HG03432 (cell line): ENCODE measurements around the gene TMEM37.

Source experiments
- ATAC-seq: cut with Tn5 transposase; IDR thresholded peaks from one replicate; pipeline ENCODE4 v1.9.1; 2021; ENCODE audit warnings: mild to moderate bottlenecking, moderate library complexity; ENCODE audit not compliant: unreplicated experiment

The TMEM37 gene

GRCh38 chr2:119451336-119452050 is 19.8 kb downstream of the TMEM37 start:
- no peak for ATAC-seq

- no peak for ATAC-seq
Observed at GRCh38 chr2:119453972-119454593, 22.4 kb downstream of the TMEM37 start.

GRCh38 chr2:119455066-119455718 is 23.5 kb downstream of the TMEM37 start:
- peak; percentile 83 for ATAC-seq

- ATAC-seq, result no peak
Observed at GRCh38 chr2:119460076-119460475, 28.4 kb downstream of the TMEM37 start.

DNA sequence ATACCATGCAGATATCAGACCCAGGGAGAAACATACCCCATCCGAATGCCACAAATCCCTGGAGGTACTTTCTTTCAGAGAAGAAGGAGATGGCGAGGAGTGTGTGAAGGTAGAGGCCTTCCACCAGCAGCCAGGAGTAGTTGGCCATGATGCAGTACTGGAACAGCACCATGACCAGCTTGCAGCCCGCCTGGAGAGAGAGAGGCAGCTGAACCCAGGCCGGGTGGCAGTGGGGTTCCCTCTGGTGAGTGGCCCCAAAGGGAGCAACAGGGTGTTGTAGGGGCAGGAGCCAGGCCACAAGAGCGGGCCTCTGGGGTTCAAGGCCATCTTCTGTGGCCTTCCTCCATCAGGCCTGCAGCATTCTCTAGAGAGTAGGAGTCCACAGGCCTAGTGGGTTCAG is 30.2 kb downstream of the TMEM37 start:
- ATAC-seq, result no peak

GRCh38 chr2:119462574-119462973 is 30.9 kb downstream of the TMEM37 start:
- no peak for ATAC-seq

DNA sequence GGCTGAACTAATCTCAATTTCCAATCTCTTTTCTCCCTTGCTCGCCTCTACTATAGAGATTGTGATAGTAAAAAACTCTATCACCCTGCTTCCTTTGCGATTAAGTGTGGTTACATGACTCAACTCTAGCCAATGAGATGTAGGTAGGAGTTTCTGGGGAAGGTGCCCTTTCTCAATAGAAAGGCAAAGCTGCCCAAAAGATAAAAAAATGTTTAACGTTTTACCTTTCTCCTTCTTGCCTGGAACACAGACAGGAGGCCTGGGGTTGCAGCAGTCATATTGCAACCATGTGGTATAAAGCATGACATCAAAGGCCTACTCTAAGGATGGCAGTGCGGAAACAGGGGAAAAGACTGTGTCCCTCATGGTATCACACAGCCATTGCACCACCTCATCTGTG is 31.5 kb downstream of the TMEM37 start:
- ATAC-seq, result no peak

- no peak for ATAC-seq
Observed at GRCh38 chr2:119463990-119464389, 32.3 kb downstream of the TMEM37 start.

DNA sequence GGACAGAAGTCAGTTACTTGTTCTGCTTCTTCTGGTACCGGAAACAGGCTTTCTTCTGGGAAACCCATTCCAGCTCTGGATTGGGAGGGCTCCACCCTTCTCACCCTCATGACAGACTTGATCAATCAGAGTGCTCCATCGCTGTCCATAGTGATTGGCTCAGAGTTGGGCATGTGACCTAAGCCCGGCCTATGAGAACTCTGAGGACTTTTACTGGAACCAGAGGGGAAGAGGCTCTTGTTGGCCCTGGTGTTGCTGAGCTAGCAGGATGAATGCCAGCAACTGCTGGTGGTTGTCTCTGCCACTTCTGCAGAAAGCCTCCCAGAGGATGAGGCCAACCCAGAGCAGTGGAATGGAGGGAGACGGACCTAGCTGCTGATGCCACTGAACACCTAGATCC is 33.3 kb downstream of the TMEM37 start:
- ATAC-seq, result no peak

DNA sequence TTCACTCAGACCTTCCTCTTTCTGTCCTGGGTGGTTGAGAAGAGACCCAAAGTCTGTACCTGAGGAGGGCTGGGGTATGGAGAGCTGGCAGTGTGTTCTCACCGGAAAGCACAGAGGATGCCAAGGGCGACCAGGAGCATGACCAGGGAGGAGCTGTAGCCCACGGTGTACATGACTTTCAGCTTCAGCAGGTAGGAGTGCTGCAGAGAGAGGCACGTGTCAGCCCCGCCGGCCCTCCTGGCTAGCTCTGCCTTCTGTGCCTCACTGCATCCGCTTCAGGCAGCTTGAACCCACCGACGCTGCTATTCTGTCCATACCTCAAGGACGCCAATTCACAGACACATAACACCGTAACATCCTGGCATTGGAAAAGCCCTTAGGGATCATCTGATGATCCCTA is 34.0 kb downstream of the TMEM37 start:
- ATAC-seq, result no peak

GRCh38 chr2:119466373-119466772 is 34.7 kb downstream of the TMEM37 start:
- no peak for ATAC-seq

DNA sequence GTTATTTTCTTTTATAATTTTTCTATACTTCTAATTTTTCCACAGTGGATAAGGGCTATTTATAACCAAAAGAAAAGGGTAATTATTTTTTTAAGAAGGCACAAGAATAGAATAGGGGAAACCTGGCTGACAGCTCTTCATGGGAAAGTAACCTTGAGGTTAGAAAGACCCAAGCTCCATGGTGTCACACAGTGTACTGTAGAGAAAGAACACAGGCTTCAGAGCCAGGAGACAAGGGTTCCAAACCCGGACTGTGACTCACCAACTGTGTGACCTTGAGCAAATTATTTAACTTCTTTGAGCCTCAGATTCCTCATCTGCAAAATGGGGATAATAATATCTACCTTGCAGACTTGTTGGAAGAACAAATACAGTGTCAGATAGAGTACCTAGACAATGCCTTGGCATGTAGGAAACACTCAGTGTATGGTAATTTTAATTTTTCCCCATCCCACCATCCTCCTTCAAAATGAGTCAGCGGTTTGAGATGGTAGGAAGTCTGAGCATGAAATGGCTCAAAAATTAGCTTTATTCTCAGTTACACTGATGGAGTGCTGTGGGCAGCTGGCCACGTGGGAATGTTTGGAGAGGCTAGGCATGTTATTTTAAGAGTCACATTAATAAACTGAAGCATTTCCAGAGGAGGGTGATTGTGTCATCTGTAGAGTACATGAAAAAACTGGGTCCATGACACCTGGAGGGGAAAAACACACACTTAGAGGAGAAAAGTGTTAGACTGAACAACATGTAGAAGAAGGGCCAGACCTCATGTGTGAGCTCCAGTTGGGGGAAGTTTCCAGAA is 36.7 kb downstream of the TMEM37 start:
- peak; percentile 53 for ATAC-seq

DNA sequence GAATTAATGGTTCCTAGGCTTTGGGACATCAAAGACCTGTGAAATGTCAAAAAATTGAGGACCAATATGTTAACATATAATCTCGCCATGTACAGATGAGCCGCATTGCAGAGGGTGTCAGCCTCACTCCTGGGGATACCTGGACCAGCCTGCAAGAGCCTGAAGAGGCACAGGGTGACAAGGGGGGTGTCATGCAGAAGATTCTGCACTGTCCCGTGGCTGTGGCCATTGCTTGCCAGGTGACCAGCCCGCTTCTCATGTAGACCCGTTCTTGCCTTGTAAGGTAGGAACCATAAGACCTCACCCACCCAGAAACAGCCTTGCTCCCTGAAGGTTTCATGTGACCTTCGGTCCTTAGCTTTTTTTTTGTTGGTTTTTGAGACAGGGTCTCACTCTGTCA is 37.5 kb downstream of the TMEM37 start:
- no peak for ATAC-seq

DNA sequence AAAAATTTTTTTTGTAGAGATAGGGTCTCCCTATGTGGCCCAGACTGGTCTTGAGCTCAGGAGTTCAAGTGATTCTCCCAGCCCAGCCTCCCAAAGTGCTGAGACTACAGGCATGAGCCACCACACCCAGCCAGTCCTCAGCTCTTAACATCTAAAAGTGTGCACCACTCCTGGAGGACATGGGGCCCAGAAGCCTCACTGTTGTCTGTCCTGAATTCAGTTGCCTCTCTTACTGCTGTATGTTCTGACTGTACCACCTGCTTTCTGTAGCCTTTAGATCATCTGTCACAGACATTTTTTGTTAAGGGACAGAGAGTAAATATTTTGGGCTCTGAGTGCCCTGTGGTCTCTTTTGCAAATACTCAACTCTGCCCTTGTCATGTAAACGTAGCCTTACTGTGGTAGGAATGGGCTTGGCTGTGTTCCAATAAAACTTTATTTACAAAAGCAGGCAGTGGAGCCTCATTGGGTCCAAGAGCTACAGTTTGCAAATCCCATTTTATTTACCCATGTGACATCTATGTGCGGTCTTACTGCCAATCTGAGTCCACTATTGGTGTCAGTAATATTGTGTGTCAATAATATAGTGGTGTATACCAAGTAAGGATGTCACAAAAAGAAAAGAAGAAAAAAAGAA is 38.1 kb downstream of the TMEM37 start:
- no peak for ATAC-seq

- no peak for ATAC-seq
Observed at GRCh38 chr2:119472749-119473148, 41.1 kb downstream of the TMEM37 start.

DNA sequence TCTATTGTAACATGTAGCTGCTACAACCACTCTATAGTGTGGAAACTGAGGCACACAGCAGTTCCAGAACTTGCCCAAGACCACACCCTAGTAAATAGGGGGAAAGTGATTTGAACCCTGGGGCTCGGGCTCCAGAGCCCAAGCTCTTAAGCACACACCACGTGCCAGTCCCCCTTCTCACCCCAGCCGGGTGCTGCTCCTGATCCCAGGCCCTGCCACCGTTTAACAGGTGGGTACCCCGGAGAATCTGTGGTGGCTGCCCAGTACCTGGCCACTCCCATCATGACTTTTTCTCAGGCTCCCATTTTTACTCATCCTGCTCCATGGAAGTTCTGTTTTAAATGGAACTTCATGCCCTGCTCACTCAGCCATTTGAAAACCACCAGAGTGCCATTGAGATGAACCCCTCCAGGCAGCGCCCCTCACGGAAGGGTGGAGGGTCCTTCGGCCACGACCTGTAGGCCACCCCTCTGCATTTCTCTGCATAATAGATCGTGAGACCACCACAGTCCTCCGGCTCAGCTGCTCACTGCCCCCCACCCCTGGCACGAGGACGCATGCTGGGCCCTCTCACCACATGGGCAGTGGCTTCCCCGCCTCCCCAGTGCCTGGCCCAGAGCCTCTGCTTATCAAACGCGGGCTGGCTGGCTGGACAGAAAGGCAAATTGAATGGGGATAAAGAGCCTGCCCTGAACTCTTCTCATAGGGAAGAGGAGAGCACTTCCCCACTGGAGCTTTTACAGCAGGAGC is 42.1 kb downstream of the TMEM37 start:
- no peak for ATAC-seq

DNA sequence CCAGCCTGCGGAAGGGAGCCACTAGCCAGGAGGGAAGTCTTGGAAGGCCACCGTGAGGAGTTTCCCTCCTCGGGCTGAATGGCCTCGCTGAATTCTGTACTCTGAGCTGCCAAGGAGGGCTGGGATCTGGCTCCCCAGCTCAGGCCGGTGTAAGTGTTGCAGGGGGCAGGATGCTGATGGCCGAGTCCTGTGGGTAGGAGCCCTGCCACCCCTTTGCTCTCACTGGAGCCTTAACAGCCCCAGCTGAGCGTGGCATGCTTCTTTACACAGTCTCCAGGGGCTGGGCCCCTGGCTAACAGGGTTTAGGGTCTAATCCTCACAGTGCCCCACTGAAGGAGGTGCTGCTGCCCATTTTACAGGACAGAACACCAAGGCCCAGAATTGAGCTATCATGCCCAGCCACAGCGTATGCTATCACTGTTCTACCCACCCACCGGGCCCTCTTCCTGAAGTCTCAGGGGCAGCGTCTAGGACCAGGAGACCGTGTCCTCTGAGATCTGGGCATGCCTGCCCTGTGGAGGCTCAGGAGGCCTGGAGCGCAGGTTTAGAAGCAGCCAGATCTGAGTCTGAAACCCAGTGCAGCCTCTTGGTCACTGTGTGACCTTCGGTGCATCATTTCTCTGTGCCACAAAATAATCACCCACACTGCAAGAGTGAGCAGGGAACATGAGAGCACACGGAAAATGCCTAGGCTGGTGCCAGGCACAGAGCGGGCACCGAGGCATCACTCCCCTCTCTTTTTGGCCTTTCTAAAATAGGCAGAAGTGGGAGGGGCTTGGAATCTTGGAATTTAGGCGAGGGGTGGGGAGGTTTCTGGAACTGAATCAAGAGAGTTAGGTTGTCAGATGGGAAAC is 42.9 kb downstream of the TMEM37 start:
- ATAC-seq, result no peak

GRCh38 chr2:119475225-119475856 is 43.7 kb downstream of the TMEM37 start:
- ATAC-seq, result no peak

GRCh38 chr2:119475857-119476244 is 44.2 kb downstream of the TMEM37 start:
- ATAC-seq, result no peak
